Small intestine (tissue), 7 donors: ENCODE measurements around the gene RNASEH2A. TPM values are rescaled to one million over a fixed set of nuclear protein-coding genes. Genes with fewer than 3 reads are reported as not detected.
A peak's percentile ranks its signal among the peaks of the same experiment; 100 is the strongest.
"Not testable (repeated sequence)": the region's sequence is repeated elsewhere in the genome, so short reads cannot be mapped to it uniquely, and the experiment has no call there.

Experiments
- DNase-seq, 2 donors: peaks; one replicate each; pipeline versions ENCODE4 v3.0.0 to v3.0.0-alpha.2; 2013
- FAIRE-seq: peaks from 2 replicates; lab custom pipeline; 2012; peaks lifted over from hg19 to GRCh38; lab: Jason Lieb, UNC
- H3K27ac ChIP-seq, 3 donors: one replicate each; pipeline ENCODE4 v1.5.1; 2013; ENCODE audit warnings: low read length in 2 of 3, mild to moderate bottlenecking in 2 of 3, control low read depth in 1 of 3, inconsistent platforms in 1 of 3, low read depth in 1 of 3, moderate library complexity in 1 of 3
- H3K27me3 ChIP-seq, 3 donors: one replicate each; pipeline ENCODE4 v1.6.1; 2013; ENCODE audit warnings: low read length in 3 of 3, inconsistent platforms in 1 of 3; ENCODE audit not compliant: control insufficient read depth in 3 of 3, insufficient read depth in 3 of 3
- H3K36me3 ChIP-seq, 3 donors: one replicate each; pipeline ENCODE4 v1.6.1; 2013; ENCODE audit warnings: low read length in 3 of 3, inconsistent platforms in 1 of 3, low read depth in 1 of 3, mild to moderate bottlenecking in 1 of 3, moderate library complexity in 1 of 3; ENCODE audit not compliant: control insufficient read depth in 3 of 3, insufficient read depth in 2 of 3
- H3K4me1 ChIP-seq, 3 donors: one replicate each; pipeline ENCODE4 v1.6.1; 2013; ENCODE audit warnings: low read length in 2 of 3, inconsistent platforms in 1 of 3, low read depth in 1 of 3, mild to moderate bottlenecking in 1 of 3, moderate library complexity in 1 of 3; ENCODE audit not compliant: control insufficient read depth in 3 of 3, insufficient read depth in 2 of 3
- H3K4me3 ChIP-seq, 3 donors: one replicate each; pipeline ENCODE4 v1.5.1; 2013; ENCODE audit warnings: low read length in 3 of 3, control low read depth in 1 of 3, inconsistent platforms in 1 of 3, low read depth in 1 of 3, mild to moderate bottlenecking in 1 of 3, moderate library complexity in 1 of 3
- H3K9me3 ChIP-seq, 2 donors: one replicate each; pipeline ENCODE4 v1.6.1; 2013; ENCODE audit warnings: low read depth in 1 of 2, low read length in 1 of 2; ENCODE audit not compliant: control insufficient read depth in 2 of 2, insufficient read depth in 1 of 2
- WGBS, 3 donors: extraction: QIAGEN DNeasy Blood & Tissue Kit; methylation state at CpG; one replicate each; pipeline ENCODE4 v1.1.7; 2013; 5-methylcytosine and 5-hydroxymethylcytosine counted together
- polyA plus RNA-seq, 4 donors: library from polyadenylated mRNA; stranded (reverse) in 3 of 4; unstranded in 1 of 4; fragments of 200-250 nt in 3 of 4; fragments of 120-200 nt in 1 of 4; gene quantifications; one replicate each; pipeline versions ENCODE4 v1.2.1 to v1.2.3, GENCODE V29; 2013
- donor health status: healthy with polysubstance abuse.
- donor health status: control.
- donor health status: control.
- donor health status: Bipolar disorder and iron deficiency.
- donor health status: healthy.

RNASEH2A gene
- polyA plus RNA-seq, 4 donors, result 3.1 to 22.3 (median 12.8) TPM

DNA sequence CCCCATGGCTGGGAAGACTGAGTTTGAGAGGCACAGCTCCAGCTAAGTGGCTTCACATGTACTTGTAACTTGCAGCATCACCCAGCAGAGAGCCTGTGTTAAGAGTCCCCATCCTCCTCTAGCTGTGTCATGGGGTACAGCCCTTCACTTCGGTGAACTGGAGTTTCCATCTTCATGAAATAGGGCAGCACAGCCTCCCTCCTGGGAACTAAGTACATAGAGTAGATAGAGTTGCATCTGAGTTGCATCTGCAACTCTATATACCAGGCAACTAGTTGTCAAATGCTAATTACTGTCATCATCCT lies 6.0 kb upstream of the RNASEH2A start:
- peaks cover 4 to 38% (median 5%) of the 10 kb centered on the region in 3 donors for H3K36me3 ChIP-seq
- H3K27ac ChIP-seq, result no peak overlapping the region
- H3K4me3 ChIP-seq, result peak overlapping the region in 2 of 3 donors; percentile 86 to 93
- 38 to 70% (median 57%) methylated on average over 1 of the region's 1 CpG for WGBS, 3 donors
- DNase-seq, result no peak
- no peaks in the 10 kb centered on the region for H3K9me3 ChIP-seq
- no peak for FAIRE-seq
- peaks cover 3 to 31% (median 4%) of the 10 kb centered on the region in 3 donors for H3K4me1 ChIP-seq
- H3K27me3 ChIP-seq, result no peaks in the 10 kb centered on the region

DNA sequence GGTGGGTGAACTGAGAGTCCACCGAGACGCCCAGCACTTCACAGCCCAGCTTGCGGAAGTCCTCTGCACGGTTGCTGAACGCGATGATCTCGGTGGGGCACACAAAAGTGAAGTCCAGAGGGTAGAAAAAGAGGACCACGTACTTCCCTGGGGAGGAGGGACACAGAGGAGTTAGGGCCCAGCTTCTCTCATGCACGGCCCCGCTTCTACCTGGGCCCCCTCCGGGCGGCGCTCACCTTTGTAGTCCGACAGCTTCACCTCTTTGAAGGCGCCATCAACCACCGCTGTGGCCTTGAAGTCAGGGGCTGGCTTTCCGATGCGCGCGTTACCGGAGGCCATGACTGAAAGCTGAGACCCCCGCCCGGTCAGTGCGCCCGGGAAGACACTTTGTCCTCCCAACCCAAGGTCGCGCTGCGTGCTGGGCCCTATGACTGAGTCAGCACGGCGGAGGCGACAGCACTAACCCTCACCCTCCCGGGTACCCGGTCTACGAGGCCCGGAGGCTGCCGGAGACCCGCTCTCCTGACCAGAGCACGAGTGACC lies 5.4 kb upstream of the RNASEH2A start:
- FAIRE-seq (no peak), DNase-seq (peak; percentile 44 to 63)
- peaks cover 3 to 26% (median 4%) of the 10 kb centered on the region in 3 donors for H3K4me1 ChIP-seq
- 4 to 9% (median 5%) methylated on average over 38 of the region's 38 CpGs for WGBS, 3 donors
- no peaks in the 10 kb centered on the region for H3K9me3 ChIP-seq
- H3K27me3 ChIP-seq, result no peaks in the 10 kb centered on the region
- peak overlapping the region; percentile 59 to 93 (median 86) for H3K4me3 ChIP-seq
- peak overlapping the region; percentile 56 to 85 (median 61) for H3K27ac ChIP-seq
- H3K36me3 ChIP-seq, result peaks cover 4 to 38% (median 5%) of the 10 kb centered on the region in 3 donors

DNA sequence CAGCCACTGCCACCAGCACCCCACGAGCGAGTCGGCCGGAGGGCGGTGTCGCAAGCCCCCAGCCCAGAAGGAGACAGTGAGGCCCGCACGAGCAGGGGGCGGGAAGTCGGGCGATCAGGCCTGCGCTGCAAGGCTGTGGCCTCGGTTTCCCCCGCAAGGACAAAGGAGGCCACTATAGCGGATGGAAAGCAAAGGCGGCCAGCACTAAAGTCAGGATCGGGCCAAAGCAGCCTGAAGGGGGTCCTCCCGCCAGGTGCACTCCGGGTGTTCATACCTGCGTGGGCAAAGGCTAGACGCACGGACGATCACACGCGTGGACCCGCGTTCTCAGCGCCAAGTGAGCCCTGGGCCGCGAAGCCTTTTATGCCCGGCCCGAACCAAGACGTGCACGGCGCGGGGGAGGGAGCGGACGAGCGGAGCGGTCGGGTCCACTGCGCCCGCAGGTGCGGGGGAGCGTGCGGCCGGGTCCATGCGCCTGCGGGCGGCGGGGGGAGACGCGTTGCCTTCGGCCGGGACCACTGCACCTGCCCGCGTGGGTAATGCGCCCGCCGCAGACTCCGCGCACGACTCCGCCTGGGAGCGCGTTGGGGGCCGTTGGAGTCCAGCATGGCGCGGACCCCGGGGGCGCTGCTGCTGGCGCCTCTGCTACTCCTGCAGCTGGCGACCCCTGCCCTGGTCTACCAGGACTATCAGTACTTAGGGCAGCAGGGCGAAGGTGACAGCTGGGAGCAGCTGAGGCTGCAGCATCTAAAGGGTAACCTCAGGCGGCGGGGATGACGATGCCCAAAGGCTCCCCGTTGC lies 4.7 kb upstream of the RNASEH2A start, which contains the start of the genes PRDX2 and THSD8:
PRDX2 (minus strand) TSS at position 335 of the 801 bp plus-strand sequence. CDS start 539 bp downstream, outside the sequence.
THSD8 (plus strand) TSS at position 604 of the 801 bp plus-strand sequence; CDS start at position 607, 3 bp downstream.
- peaks cover 4 to 37% (median 5%) of the 10 kb centered on the region in 3 donors for H3K36me3 ChIP-seq
- no peaks in the 10 kb centered on the region for H3K27me3 ChIP-seq
- peak within 1 kb of the TSS; percentile 56 to 85 (median 61) for H3K27ac ChIP-seq
- no peaks in the 10 kb centered on the region for H3K9me3 ChIP-seq
- peak within 1 kb of the TSS; percentile 59 to 93 (median 86) for H3K4me3 ChIP-seq
- peaks cover 3 to 22% (median 4%) of the 10 kb centered on the region in 3 donors for H3K4me1 ChIP-seq
- DNase-seq, result peak; percentile 87 to 93
- 0 to 1% (median 0%) methylated on average over 50 to 78 of the region's 78 CpGs for WGBS, 3 donors
- FAIRE-seq, result no peak

DNA sequence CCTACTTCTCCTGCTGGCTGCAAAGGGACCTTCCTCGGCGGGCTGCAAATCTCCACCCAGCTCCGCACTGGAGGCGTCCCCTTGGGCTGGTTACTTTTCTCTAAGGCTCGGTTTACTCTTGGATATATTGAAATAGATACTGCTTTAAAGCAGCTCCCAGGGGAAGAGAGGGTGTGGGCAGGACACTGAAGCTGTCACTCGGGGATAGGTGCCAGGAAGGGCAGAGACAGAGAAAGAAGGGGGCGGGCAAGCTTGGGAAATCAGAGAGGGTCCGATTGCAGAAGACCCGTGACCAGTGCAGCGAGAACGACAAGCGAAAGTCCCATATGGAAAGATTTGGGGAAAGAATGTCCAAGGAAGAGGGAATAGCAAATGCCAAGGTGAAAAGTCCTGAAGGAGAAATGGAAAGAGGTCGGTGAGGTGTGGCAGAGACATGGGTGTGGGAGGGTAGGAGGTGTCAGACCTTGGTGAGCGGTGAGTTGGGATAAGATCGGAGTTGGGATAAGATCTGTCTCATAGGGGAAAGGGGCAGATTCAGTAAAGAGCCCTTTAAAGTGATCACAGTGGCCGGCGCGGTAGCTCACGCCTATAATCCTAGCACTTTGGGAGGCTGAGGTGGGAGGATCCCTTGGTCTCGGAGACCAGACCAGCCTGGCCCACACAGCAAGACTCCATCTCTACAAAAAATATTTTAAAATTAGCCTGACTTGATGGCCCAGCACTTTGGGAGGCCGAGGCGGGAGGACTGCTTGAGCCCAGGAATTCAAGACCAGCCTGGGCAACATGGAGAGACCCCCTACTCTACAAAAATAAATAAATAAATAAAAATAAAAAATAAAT lies 3.9 kb upstream of the RNASEH2A start:
- Histone ChIP-seq H3K27me3 (no peaks in the 10 kb centered on the region), H3K9me3 (no peaks in the 10 kb centered on the region), H3K4me3 (peak overlapping the region; percentile 59 to 93 (median 86)), H3K4me1 (peaks cover 3 to 25% (median 8%) of the 10 kb centered on the region in 3 donors), H3K36me3 (peaks cover 4 to 28% (median 5%) of the 10 kb centered on the region in 3 donors), H3K27ac (peak overlapping the region in 1 of 3 donors; percentile 7)
- no peak for FAIRE-seq
- DNase-seq, result peak in 1 of 2 donors; percentile 35
- WGBS, 3 donors, result 27 to 42% (median 37%) methylated on average over 22 of the region's 22 CpGs

DNA sequence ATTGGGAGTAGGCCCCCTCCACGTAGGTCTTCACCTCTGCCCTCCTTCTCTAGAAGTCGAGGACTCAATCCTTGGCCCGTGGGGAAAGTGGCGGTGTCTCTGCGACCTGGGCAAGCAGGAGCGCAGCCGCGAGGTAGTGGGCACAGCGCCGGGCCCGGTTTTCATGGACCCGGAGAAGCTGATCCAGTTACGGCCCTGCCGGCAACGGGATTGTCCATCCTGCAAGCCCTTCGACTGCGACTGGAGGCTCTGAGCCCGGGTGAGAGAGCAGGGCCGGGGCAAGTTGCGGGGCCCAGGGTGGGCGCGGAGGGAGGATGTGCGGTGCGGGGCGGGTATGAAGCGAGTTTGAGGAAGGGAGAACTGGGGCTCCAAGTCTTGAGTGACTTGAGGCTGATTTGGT lies 2.3 kb upstream of the RNASEH2A start:
- DNase-seq (no peak), FAIRE-seq (no peak)
- H3K27ac ChIP-seq, result no peak overlapping the region
- H3K4me3 ChIP-seq, result no peak overlapping the region
- H3K4me1 ChIP-seq, result peaks cover 3 to 25% (median 8%) of the 10 kb centered on the region in 3 donors
- no peaks in the 10 kb centered on the region for H3K9me3 ChIP-seq
- no peaks in the 10 kb centered on the region for H3K27me3 ChIP-seq
- 92 to 94% (median 94%) methylated on average over 26 of the region's 26 CpGs for WGBS, 3 donors
- peaks cover 4 to 26% (median 5%) of the 10 kb centered on the region in 3 donors for H3K36me3 ChIP-seq

DNA sequence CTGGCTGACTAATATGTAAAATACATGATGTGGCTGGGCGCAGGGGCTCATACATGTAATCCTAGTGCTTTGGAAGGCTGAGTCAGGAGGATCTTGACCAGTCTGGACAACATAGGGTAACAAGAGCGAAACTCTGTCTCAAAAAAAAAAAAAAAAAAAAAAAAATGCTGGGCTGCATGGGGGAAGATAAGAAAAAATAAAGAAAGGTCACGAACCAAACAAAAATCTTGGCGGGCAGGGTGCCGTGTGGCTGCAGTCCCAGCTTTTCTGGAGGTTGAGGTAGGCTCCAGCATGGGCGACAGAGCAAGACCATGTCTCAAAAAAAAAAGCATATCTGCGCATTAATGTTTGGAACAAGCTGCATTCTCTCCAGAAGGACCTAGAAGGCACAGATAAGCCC lies 8.7 kb downstream of the RNASEH2A start:
- no peaks in the 10 kb centered on the region for H3K9me3 ChIP-seq

DNA sequence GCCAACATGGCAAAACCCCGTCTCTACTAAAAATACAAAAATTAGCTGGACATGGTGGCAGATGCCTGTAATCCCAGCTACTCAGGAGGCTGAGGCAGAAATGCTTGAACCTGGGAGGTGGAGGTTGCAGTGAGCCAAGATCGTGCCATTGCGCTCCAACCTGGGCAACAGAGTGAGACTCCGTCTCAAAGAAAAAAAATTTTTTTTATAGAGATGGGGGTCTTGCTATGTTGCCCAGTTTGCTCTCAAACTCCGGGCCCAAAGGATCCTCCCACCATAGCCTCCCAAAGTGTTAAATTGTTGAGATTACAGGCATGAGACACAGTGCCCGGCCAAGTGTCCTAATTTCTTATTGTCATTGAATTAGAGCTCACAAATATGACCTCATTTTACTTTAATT lies 10.8 kb downstream of the RNASEH2A start:
- not testable (repeated sequence) for H3K4me3 ChIP-seq, H3K9me3 ChIP-seq, FAIRE-seq, H3K4me1 ChIP-seq, DNase-seq, H3K27me3 ChIP-seq, H3K27ac ChIP-seq
- peaks cover 0 to 21% (median 0%) of the 10 kb centered on the region in 3 donors for H3K36me3 ChIP-seq
- WGBS, 3 donors, result 90% methylated on average over 6 of the region's 6 CpGs

More for the DNA sequence above, 8.7 kb downstream of the RNASEH2A start:
- Histone ChIP-seq H3K27me3 (no peaks in the 10 kb centered on the region), H3K36me3 (peaks cover 0 to 35% (median 0%) of the 10 kb centered on the region in 3 donors), H3K4me3 (no peak overlapping the region), H3K27ac (no peak overlapping the region), H3K4me1 (no peaks in the 10 kb centered on the region)
- 89 to 93% (median 92%) methylated on average over 7 of the region's 7 CpGs for WGBS, 3 donors
- FAIRE-seq, result no peak
- DNase-seq, result no peak

DNA sequence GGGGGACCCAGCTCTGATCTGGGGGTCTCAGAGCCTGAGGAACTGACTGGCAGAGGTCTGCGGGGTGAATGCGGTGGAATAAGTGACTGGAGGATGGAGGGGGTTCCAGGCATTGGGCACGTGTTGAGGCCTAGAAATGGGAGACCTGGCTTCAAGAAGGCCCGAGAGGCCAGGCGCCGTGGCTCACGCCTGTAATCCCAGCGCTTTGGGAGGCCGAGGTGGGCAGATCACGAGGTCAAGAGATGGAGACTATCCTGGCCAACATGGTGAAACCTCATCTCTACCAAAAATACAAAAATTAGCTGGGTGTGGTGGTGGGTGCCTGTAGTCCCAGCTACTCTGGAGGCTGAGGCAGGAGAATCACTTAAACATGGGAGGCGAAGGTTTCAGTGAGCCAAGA lies 11.4 kb downstream of the RNASEH2A start:
- FAIRE-seq, DNase-seq, H3K27me3 ChIP-seq, H3K4me1 ChIP-seq, H3K27ac ChIP-seq, H3K4me3 ChIP-seq, H3K9me3 ChIP-seq: not testable (repeated sequence)
- peaks cover 0 to 17% (median 0%) of the 10 kb centered on the region in 3 donors for H3K36me3 ChIP-seq
- 91 to 96% (median 92%) methylated on average over 11 of the region's 11 CpGs for WGBS, 3 donors
